ENCODE results near the gene RGS12. TPM values are rescaled to one million over a fixed set of nuclear protein-coding genes. Genes with fewer than 3 reads are reported as not detected.
A peak's percentile ranks its signal among the peaks of the same experiment; 100 is the strongest.
"Not testable (repeated sequence)": the region's sequence is repeated elsewhere in the genome, so short reads cannot be mapped to it uniquely, and the experiment has no call there.

The RGS12 gene
- total and polyA plus RNA-seq, 5 experiments from 2014 or later: 1.2 to 2.6 (median 2.0) TPM

DNA sequence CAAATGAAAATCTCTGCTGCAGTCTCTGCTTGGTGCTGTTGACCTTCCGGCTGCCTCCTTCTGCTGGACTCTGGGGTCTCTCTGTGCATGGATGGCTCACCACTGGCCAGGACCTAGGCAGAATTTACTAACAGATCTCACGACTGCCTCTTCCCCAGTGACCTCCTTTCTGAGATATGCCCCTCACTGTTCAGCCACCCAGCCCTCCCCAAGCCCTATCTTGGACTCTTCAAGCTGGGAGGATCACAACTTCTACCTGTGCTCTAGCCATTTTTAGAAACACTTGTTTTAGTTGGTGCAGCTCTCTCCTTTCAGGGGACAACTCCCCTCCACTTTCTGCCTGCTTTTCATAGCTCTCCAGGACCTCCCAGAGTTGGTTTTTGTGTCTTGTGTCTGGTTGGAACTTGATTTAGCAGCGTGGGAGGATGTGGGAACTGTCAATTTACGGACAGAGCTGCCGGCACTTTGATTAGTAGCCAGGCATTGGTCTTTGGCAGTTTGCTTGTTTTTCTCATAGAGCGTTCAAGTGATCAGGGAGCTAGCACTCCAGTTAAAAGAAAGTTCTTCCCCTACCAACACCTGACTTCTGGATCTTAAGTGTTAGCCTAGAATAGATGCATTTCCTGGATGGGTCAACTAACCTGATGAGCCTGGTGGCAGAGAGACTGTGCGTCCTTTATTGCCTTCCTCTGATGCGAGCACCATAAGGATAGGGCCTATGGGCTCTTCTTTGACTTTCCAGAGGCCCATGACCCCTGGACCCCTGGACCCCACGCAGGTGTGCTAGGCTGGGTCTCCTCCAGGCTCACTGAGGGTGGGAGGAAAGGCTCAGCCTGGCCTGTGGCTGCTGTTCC lies 6.5 kb downstream of the RGS12 start:
- Mint-ChIP-seq H3K9me3 (peaks cover 2 to 23% (median 12%) of the 10 kb centered on the region in 9 donors), H3K36me3 (peaks cover 0 to 16% (median 10%) of the 10 kb centered on the region in 3 donors), H3K4me3 (peak overlapping the region in 1 of 10 donors; percentile 15), H3K4me1 (peaks cover 33 to 71% (median 49%) of the 10 kb centered on the region in 4 donors), H3K27ac (peak overlapping the region in 2 of 10 donors; percentile 45 to 51), H3K27me3 (peaks cover 0 to 19% (median 4%) of the 10 kb centered on the region in 5 donors)
- POLR2A ChIA-PET: no interaction called here
- ATAC-seq (no peak), DNase-seq (no peak)

DNA sequence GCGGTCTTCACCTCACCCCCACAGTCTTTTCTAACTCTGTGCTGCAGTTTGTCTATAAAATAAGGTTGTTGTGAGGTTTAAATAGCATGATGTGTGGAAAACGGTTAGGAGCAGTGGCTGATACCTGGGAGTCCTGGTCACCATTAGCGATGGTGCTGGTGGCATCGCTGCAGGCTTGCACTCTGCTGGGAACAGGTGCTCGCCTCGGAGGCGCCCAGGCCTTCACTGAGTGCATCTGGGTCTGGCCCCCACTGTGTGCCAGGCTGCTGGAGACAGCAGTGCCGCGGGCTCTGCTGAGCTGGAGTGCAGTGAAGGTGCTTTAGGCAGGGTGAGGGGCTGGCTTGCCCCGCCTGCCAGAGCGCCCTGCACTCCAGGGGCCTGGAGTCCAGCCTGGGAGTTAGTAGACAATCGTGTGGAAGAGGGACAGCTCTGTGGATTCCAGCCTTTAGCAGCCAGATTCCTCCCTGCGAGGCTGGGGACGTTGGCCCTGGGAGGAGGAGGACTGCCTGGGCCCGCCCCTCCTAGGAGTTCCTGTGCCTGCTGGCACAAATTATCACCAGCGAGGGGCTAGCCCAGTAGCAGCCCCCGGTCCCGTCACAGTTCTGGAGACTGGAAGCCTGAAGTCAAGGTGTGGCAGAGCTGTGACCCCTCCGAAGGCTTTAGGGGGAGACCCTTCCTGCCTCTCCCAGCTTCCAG lies 7.3 kb downstream of the RGS12 start:
- H3K9me3 Mint-ChIP-seq: peaks cover 2 to 23% (median 12%) of the 10 kb centered on the region in 9 donors
- H3K27me3 Mint-ChIP-seq: peaks cover 0 to 19% (median 11%) of the 10 kb centered on the region in 5 donors
- POLR2A ChIA-PET: no interaction called here
- ATAC-seq (no peak), DNase-seq (no peak)
- H3K36me3 Mint-ChIP-seq: peaks cover 0 to 16% (median 10%) of the 10 kb centered on the region in 3 donors
- H3K4me1 Mint-ChIP-seq: peaks cover 31 to 67% (median 55%) of the 10 kb centered on the region in 4 donors
- peak overlapping the region in 3 of 10 donors; percentile 24 to 51 (median 45) for H3K27ac Mint-ChIP-seq
- no peak overlapping the region for H3K4me3 Mint-ChIP-seq

DNA sequence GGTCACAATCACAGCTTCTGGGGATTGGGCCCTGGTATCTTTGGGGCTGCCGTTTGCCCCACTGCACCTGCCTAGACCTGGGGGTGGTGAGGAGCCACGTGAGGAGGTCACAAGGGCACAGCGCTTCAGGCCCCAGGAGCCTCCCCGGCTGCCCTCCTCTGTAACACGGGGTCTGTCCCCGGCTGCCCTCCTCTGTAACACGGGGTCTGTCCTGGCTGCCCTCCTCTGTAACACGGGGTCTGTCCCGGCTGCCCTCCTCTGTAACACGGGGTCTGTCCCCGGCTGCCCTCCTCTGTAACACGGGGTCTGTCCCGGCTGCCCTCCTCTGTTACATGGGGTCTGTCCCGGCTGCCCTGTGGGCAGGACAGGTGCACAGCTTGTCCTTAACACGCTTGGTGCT lies 8.1 kb downstream of the RGS12 start:
- peak overlapping the region in 7 of 10 donors; percentile 11 to 98 (median 75) for H3K27ac Mint-ChIP-seq
- ATAC-seq: not testable (repeated sequence)

DNA sequence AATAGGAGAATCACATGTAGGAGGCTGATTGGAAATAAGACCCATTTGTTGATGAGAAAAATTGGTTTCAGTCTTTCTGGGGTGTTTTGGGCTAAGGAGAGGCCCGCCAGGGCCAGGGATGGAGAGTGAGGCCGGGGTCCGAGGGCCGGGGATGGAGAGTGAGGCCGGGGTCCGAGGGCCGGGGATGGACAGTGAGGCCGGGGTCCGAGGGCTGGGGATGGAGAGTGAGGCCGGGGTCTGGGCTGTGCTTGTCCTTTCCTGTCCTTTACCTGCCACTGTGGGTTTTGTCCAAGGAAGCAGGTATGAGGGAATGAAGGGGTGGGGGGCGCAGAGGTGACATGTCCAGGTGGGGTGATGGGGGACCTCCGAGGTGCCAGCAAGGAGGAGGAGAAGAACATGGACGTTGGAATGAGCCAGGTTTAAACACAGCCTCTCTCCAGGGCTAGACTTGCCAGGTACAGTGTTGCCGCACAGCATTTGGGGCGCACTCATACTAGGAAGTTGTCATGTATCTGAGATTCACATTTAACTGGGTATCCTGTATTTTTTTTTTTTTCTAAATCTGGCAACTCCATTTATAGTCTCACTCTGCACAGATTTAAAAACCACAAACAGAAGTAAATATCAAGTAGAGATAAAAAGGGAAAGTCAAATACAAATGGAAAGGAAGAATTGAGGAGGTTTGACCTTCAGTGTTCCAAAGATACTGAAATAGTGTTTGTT lies 8.8 kb downstream of the RGS12 start:
- DNase-seq (peak in 4 of 10 donors; percentile 22 to 55 (median 43)), ATAC-seq (peak; percentile 4 to 18)
- peaks cover 0 to 16% (median 10%) of the 10 kb centered on the region in 3 donors for H3K36me3 Mint-ChIP-seq
- peaks cover 0 to 24% (median 13%) of the 10 kb centered on the region in 5 donors for H3K27me3 Mint-ChIP-seq
- POLR2A ChIA-PET: no interaction called here
- peak overlapping the region; percentile 75 to 91 (median 86) for H3K4me3 Mint-ChIP-seq
- H3K27ac Mint-ChIP-seq: peak overlapping the region; percentile 11 to 98 (median 91)
- peaks cover 2 to 23% (median 12%) of the 10 kb centered on the region in 9 donors for H3K9me3 Mint-ChIP-seq
- H3K4me1 Mint-ChIP-seq: peaks cover 36 to 82% (median 67%) of the 10 kb centered on the region in 4 donors

More for the DNA sequence above, 8.1 kb downstream of the RGS12 start:
- POLR2A ChIA-PET, DNase-seq: not testable (repeated sequence)
- H3K9me3 Mint-ChIP-seq: peaks cover 2 to 23% (median 12%) of the 10 kb centered on the region in 9 donors
- peaks cover 0 to 20% (median 13%) of the 10 kb centered on the region in 5 donors for H3K27me3 Mint-ChIP-seq
- H3K4me1 Mint-ChIP-seq: peaks cover 34 to 75% (median 62%) of the 10 kb centered on the region in 4 donors
- peaks cover 0 to 16% (median 10%) of the 10 kb centered on the region in 3 donors for H3K36me3 Mint-ChIP-seq
- peak overlapping the region in 8 of 10 donors; percentile 25 to 88 (median 82) for H3K4me3 Mint-ChIP-seq

DNA sequence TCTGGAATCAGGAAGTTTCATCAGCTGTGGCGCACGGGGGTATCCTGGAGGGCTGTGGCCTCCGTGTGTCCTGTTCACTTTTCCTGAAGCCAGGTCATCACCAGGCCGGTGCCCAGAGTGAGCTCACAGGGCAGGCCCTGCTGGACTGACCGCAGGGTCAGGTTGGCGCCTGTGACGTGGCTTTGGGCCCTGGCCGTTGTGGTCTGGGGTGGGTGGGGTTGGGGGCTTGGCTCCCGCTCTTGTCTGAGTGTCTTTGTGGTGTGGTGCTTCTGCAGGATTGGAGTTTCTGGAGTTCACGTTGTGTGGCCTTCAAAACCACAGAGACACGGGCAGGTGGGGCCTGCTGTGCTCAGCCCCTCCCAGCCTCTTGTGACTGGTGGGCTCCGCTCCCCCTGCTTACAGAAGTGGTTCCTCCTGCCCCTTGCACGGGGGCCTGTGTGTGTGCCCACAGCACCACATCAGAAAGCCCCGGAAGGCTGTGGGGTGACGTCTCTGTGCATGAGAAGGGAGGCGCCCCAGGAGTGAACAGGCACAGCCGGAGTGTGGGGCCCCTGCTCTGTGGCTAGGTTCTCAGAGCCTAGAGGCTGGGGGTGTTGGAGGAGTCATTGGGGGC lies 9.5 kb downstream of the RGS12 start:
- H3K36me3 Mint-ChIP-seq: peaks cover 0 to 16% (median 10%) of the 10 kb centered on the region in 3 donors
- H3K9me3 Mint-ChIP-seq: peaks cover 2 to 21% (median 11%) of the 10 kb centered on the region in 9 donors
- POLR2A ChIA-PET: no interaction called here
- peak overlapping the region; percentile 79 to 97 (median 88) for H3K4me3 Mint-ChIP-seq
- peak; percentile 74 to 98 (median 96) for DNase-seq
- ATAC-seq: peak; percentile 95
- H3K27ac Mint-ChIP-seq: peak overlapping the region; percentile 67 to 98 (median 94)
- peaks cover 36 to 81% (median 65%) of the 10 kb centered on the region in 4 donors for H3K4me1 Mint-ChIP-seq
- peaks cover 0 to 30% (median 11%) of the 10 kb centered on the region in 5 donors for H3K27me3 Mint-ChIP-seq

DNA sequence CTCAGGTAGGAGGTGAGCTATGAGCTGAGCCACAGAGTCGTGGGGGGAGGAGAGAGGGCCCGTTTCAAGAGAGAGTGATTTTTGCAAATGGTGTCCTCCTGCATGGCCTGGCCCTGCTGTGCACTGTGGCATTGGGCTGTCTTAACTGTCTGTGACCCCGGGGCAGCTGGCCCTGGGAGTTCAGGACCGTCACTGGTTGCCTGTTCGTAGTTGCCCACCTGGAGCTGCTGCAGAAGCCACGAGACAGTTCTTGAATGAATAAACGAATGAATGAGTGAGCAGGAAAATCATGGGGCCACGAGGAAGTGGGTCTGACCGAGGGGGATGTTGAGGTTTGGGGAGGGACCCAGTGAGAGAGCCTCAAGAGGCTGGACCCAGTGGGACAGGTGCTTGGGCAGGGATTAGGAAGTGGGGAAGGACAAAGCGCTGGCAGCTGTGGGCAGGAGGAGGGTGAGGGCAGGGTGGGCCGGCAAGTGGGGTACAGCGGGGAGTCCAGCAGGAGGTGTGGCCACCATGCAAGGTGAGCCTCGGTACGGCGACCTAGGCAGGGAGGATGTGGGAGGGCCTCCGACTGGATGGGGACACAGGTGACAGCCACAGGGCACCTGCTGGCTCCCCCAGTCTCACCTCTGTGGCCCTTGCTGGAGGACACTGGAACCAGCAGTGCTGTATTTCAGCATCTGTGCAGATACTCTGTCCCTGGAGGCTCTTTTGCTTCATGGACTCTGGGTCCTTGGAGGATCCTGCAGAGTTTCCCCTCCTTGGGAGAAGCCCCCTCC lies 10.2 kb downstream of the RGS12 start:
- ATAC-seq: no peak
- H3K27ac Mint-ChIP-seq: peak overlapping the region; percentile 67 to 98 (median 94)
- peaks cover 0 to 10% (median 4%) of the 10 kb centered on the region in 3 donors for H3K36me3 Mint-ChIP-seq
- H3K4me3 Mint-ChIP-seq: peak overlapping the region; percentile 79 to 97 (median 88)
- H3K4me1 Mint-ChIP-seq: peaks cover 36 to 75% (median 66%) of the 10 kb centered on the region in 4 donors
- H3K9me3 Mint-ChIP-seq: peaks cover 0 to 14% (median 7%) of the 10 kb centered on the region in 9 donors
- DNase-seq: peak in 3 of 10 donors; percentile 11 to 33 (median 31)
- peaks cover 0 to 34% (median 5%) of the 10 kb centered on the region in 5 donors for H3K27me3 Mint-ChIP-seq
- POLR2A ChIA-PET: interaction anchor here (0.9 kb wide), 1 partner anchor 11 kb away, joined by 5 read pairs; the partner anchor contains the start of gene RGS12

DNA sequence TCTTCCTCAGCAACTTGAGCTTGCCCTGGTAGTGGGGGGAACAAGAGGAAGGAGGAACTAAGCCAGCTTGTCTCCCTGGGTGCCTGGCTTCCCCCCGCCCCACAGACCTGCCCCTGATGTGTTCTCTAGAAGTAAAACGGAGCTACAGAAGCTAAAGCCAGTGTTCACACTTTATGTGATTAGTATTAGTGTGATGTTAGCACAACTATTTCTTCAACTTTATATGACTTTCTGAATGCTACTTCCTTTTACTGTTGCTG lies 10.7 kb downstream of the RGS12 start:
- no peak for ATAC-seq
- H3K27me3 Mint-ChIP-seq: peaks cover 0 to 38% (median 2%) of the 10 kb centered on the region in 5 donors
- H3K27ac Mint-ChIP-seq: peak overlapping the region in 7 of 10 donors; percentile 16 to 98 (median 95)
- peak overlapping the region; percentile 59 to 97 (median 86) for H3K4me3 Mint-ChIP-seq
- H3K36me3 Mint-ChIP-seq: peaks cover 0 to 5% (median 0%) of the 10 kb centered on the region in 3 donors
- POLR2A ChIA-PET: interaction anchor here (0.9 kb wide), 1 partner anchor 11 kb away, joined by 5 read pairs; the partner anchor contains the start of gene RGS12
- DNase-seq: no peak
- H3K4me1 Mint-ChIP-seq: peaks cover 36 to 75% (median 68%) of the 10 kb centered on the region in 4 donors
- peaks cover 0 to 9% (median 2%) of the 10 kb centered on the region in 9 donors for H3K9me3 Mint-ChIP-seq

DNA sequence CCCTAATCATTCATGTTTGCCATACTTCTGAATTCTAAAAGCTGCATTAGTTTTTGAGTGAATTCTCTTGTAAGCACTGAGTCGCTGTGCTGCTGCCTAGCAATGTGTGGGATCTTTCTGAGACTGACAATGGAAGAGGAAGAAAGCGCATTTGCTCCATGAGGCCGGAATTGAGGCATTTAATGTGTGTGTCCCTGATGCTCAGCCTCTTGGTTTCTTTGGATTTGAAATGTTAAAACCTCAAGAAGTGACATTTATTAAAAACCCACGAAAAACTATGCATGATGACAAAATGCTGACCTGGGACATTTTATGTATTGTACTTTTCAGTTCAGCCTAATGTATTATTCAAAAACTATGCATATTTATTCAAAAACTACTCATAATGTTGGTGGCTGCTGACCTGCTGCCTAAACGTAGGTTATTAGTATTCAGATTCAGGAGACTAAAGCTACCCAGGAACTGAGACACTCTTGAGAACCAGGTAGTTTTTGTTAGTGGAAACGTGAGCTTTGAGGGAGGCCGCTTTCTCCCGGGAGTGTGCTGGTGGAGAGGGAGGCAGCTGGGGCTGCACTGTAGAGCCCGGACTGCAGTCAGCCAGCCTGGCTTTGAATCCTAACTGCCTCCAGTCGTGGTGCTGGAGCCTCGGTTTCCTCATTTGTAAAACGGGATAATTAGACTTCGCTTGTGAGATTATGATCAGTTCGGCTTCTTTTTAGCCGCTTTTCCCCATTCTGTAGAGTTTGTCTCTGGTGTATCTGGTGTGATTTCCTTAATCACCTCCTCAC lies 11.3 kb downstream of the RGS12 start:
- Mint-ChIP-seq H3K36me3 (no peaks in the 10 kb centered on the region), H3K4me1 (peaks cover 35 to 72% (median 67%) of the 10 kb centered on the region in 4 donors), H3K27me3 (peaks cover 0 to 41% (median 2%) of the 10 kb centered on the region in 5 donors), H3K27ac (peak overlapping the region in 4 of 10 donors; percentile 16 to 98 (median 56)), H3K9me3 (peaks cover 0 to 3% (median 0%) of the 10 kb centered on the region in 9 donors), H3K4me3 (peak overlapping the region in 7 of 10 donors; percentile 59 to 97 (median 87))
- ATAC-seq (no peak), DNase-seq (no peak)
- POLR2A ChIA-PET: no interaction called here

DNA sequence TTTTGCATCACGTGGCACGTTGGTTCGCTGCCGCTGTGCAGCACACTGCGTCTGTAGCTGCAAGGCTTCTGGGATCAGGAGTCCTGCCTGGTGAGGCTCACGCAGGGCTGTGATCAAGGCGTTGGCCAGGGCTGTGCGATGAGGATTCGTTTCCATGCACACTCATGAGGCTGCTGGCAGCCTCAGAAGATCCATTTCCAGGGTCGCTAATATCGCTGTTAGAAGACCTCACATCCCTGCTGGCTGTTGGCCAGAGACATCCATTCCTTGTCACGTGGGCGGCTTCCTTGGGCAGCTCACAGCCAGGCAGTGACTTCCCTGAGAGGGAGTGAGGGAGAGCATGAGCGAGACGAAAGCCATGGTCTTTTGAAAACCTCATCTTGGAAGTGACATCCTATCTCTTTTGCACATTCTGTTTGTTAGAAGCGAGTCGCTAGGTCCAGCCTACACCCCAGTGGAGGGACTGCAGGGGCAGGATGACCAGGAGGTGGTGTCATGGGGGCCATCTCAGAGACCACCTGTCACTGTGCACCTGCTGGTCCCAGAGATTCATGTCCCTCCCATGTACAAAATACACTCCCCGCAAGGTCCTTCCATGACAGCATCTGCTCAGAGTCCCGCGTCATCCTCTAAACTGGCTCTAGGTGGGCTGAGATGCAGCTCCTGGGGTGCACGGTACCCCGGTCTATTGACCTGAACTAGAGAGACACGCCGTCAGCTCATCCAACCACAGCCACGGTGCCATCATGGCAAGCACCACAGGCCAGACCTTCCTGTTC lies 12.2 kb downstream of the RGS12 start:
- Mint-ChIP-seq H3K27me3 (peaks cover 0 to 41% (median 2%) of the 10 kb centered on the region in 5 donors), H3K4me3 (peak overlapping the region in 5 of 10 donors; percentile 3 to 60 (median 32)), H3K36me3 (no peaks in the 10 kb centered on the region), H3K4me1 (peaks cover 30 to 63% (median 58%) of the 10 kb centered on the region in 4 donors), H3K9me3 (no peaks in the 10 kb centered on the region), H3K27ac (peak overlapping the region in 8 of 10 donors; percentile 18 to 90 (median 71))
- no peak for ATAC-seq
- POLR2A ChIA-PET: no interaction called here
- DNase-seq: no peak
